ENCODE measurements around the gene NDUFC1.

DNA sequence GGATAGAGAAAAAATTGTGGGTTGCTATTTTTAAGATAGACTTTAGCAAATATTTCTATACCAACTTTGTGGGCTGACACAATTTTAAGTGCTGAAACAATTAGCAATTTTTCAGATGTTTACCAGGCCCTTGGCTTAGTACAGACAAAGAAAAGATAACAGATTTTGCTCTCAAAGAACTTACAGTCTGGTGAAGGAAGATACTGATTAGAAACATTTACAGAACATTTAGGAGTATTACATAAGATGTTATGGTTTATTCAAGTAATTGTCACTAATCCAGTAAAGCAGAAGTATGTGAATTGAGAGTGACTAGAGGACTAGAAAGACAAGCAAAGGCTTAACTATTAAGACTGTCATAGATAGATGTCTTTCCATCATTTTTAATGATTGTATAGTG lies 35.3 kb upstream of the NDUFC1 start:
- TF ChIP-seq, protein P1, sequence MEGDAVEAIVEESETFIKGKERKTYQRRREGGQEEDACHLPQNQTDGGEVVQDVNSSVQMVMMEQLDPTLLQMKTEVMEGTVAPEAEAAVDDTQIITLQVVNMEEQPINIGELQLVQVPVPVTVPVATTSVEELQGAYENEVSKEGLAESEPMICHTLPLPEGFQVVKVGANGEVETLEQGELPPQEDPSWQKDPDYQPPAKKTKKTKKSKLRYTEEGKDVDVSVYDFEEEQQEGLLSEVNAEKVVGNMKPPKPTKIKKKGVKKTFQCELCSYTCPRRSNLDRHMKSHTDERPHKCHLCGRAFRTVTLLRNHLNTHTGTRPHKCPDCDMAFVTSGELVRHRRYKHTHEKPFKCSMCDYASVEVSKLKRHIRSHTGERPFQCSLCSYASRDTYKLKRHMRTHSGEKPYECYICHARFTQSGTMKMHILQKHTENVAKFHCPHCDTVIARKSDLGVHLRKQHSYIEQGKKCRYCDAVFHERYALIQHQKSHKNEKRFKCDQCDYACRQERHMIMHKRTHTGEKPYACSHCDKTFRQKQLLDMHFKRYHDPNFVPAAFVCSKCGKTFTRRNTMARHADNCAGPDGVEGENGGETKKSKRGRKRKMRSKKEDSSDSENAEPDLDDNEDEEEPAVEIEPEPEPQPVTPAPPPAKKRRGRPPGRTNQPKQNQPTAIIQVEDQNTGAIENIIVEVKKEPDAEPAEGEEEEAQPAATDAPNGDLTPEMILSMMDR (IDR thresholded peaks at IDR 0.05), result no peak
- TF ChIP-seq POLR2AphosphoS5 (IDR thresholded peaks at IDR 0.05), result no peak
- TF ChIP-seq POLR2A (IDR thresholded peaks at IDR 0.05; ENCODE audit: low read depth), result no peak

Measured in esophagus muscularis mucosa (tissue), 3 donors.